Neural progenitor cell (in vitro differentiated cells): ENCODE measurements around the gene FOXE3. TPM values are rescaled to one million over a fixed set of nuclear protein-coding genes. Genes with fewer than 3 reads are reported as not detected.

Experiments used
- DNase-seq: peaks from one replicate; pipeline ENCODE4 v3.0.0-alpha.2; 2016; ENCODE audit warnings: low spot score
- H2AFZ ChIP-seq: fragments of 200-600 bp; sonication (generic); replicated peaks from 2 replicates; pipeline ENCODE4 v1.6.1; 2016; ENCODE audit warnings: antibody characterized with exemption
- H3F3A ChIP-seq: fragments of 200-600 bp; sonication (generic); 2 replicates; pipeline ENCODE4 v1.6.1; 2016; ENCODE audit warnings: antibody characterized with exemption, low read depth
- H3K27ac ChIP-seq: fragments of 200-600 bp; sonication (generic); 2 replicates; pipeline ENCODE4 v1.5.1; 2016; ENCODE audit warnings: mild to moderate bottlenecking
- H3K27me3 ChIP-seq: fragments of 200-600 bp; sonication (generic); 2 replicates; pipeline ENCODE4 v1.6.1; 2016; ENCODE audit warnings: mild to moderate bottlenecking, moderate library complexity
- H3K36me3 ChIP-seq: fragments of 200-600 bp; sonication (generic); 2 replicates; pipeline ENCODE4 v1.5.1; 2016
- H3K4me1 ChIP-seq: fragments of 200-600 bp; sonication (generic); 2 replicates; pipeline ENCODE4 v1.6.1; 2016; ENCODE audit warnings: mixed run types
- H3K4me2 ChIP-seq: fragments of 200-600 bp; sonication (generic); 2 replicates; pipeline ENCODE4 v1.6.1; 2016
- H3K4me3 ChIP-seq: fragments of 200-600 bp; sonication (generic); 2 replicates; pipeline ENCODE4 v1.5.1; 2016
- H3K79me2 ChIP-seq: fragments of 200-600 bp; sonication (generic); 2 replicates; pipeline ENCODE4 v1.6.1; 2016; ENCODE audit warnings: low read depth
- H3K9ac ChIP-seq: fragments of 200-600 bp; sonication (generic); 2 replicates; pipeline ENCODE4 v1.6.1; 2016
- H3K9me3 ChIP-seq: fragments of 200-600 bp; sonication (generic); 2 replicates; pipeline ENCODE4 v1.5.1; 2016; ENCODE audit warnings: low read depth
- H4K20me1 ChIP-seq: fragments of 200-600 bp; sonication (generic); 2 replicates; pipeline ENCODE4 v1.6.1; 2016; ENCODE audit warnings: low read depth
- H3K27ac Mint-ChIP-seq: 3 replicates; pipeline ENCODE4 v1.8.0; 2021; ENCODE audit warnings: mixed read lengths
- H3K27me3 Mint-ChIP-seq: 2 replicates; pipeline ENCODE4 v1.8.0; 2022; ENCODE audit warnings: low read depth, mild to moderate bottlenecking, inconsistent platforms, moderate library complexity, mixed read lengths; ENCODE audit not compliant: insufficient read depth
- H3K36me3 Mint-ChIP-seq: 3 replicates; pipeline ENCODE4 v1.8.0; 2021; ENCODE audit warnings: mixed read lengths
- H3K4me1 Mint-ChIP-seq: 3 replicates; pipeline ENCODE4 v1.8.0; 2021; ENCODE audit warnings: mixed read lengths
- H3K4me3 Mint-ChIP-seq: 3 replicates; pipeline ENCODE4 v1.8.0; 2021; ENCODE audit warnings: mild to moderate bottlenecking, moderate library complexity, mixed read lengths
- H3K9me3 Mint-ChIP-seq: 3 replicates; pipeline ENCODE4 v1.8.0; 2020; ENCODE audit warnings: mixed read lengths
- CTCF ChIP-seq: fragments of 200-600 bp; sonication (generic); IDR thresholded peaks from 2 replicates; pipeline ENCODE4 v1.5.1; 2017; ENCODE audit warnings: antibody characterized with exemption, mild to moderate bottlenecking
- EZH2 ChIP-seq: fragments of 200-600 bp; sonication (generic); IDR thresholded peaks from 2 replicates; pipeline ENCODE4 v1.6.1; 2017; ENCODE audit warnings: antibody characterized with exemption, mild to moderate bottlenecking, moderate library complexity
- EZH2phosphoT487 ChIP-seq: fragments of 200-600 bp; sonication (generic); IDR thresholded peaks from 2 replicates; pipeline ENCODE4 v1.6.1; 2017; ENCODE audit warnings: antibody characterized with exemption
- total RNA-seq: library from RNA; depleted of rRNA; stranded (reverse); fragments of >200 nt; gene quantifications from 2 replicates; pipeline ENCODE4 v1.2.3, GENCODE V29; 2015; ENCODE audit warnings: low replicate concordance

The FOXE3 gene
- total RNA-seq, 1 donor from 2014 or later, result not detected

- Histone ChIP-seq H3K9me3 (no peaks in the 10 kb centered on the region), H3K4me2 (no peak overlapping the region), H3K27me3 (no peaks in the 10 kb centered on the region), H2AFZ (no peak overlapping the region), H3K4me3 (no peak overlapping the region), H3K79me2 (no peaks in the 10 kb centered on the region), H3K9ac (no peak overlapping the region), H3K27ac (no peak overlapping the region), H3K4me1 (no peaks in the 10 kb centered on the region), H3K36me3 (peaks cover 13% of the 10 kb centered on the region), H4K20me1 (no peaks in the 10 kb centered on the region), H3F3A (no peaks in the 10 kb centered on the region)
- Mint-ChIP-seq H3K27ac (no peak overlapping the region), H3K9me3 (no peaks in the 10 kb centered on the region), H3K4me3 (no peak overlapping the region), H3K4me1 (no peaks in the 10 kb centered on the region), H3K27me3 (no peaks in the 10 kb centered on the region), H3K36me3 (peaks cover 18% of the 10 kb centered on the region)
- no peak for DNase-seq
- TF ChIP-seq EZH2, result no peak
- TF ChIP-seq EZH2phosphoT487, result no peak
- TF ChIP-seq CTCF, result no peak
These were observed 41.6 kb upstream of the FOXE3 start for GRCh38 chr1:47374501-47374900.

GRCh38 chr1:47378147-47378546 lies 37.9 kb upstream of the FOXE3 start:
- Histone ChIP-seq H3K27me3 (no peaks in the 10 kb centered on the region), H3K27ac (no peak overlapping the region), H3K4me3 (no peak overlapping the region), H3K79me2 (no peaks in the 10 kb centered on the region), H4K20me1 (no peaks in the 10 kb centered on the region), H3K9me3 (no peaks in the 10 kb centered on the region), H3F3A (no peaks in the 10 kb centered on the region), H3K9ac (no peak overlapping the region), H3K4me1 (no peaks in the 10 kb centered on the region), H2AFZ (no peak overlapping the region), H3K36me3 (peaks cover 8% of the 10 kb centered on the region), H3K4me2 (no peak overlapping the region)
- H3K27ac Mint-ChIP-seq, result no peak overlapping the region
- no peak for TF ChIP-seq EZH2phosphoT487
- no peak for TF ChIP-seq EZH2
- TF ChIP-seq CTCF, result no peak
- H3K36me3 Mint-ChIP-seq, result peaks cover 20% of the 10 kb centered on the region
- no peaks in the 10 kb centered on the region for H3K9me3 Mint-ChIP-seq
- no peak overlapping the region for H3K4me3 Mint-ChIP-seq
- DNase-seq, result no peak
- no peaks in the 10 kb centered on the region for H3K27me3 Mint-ChIP-seq
- H3K4me1 Mint-ChIP-seq, result no peaks in the 10 kb centered on the region

- H3K79me2 ChIP-seq, result no peaks in the 10 kb centered on the region
- no peaks in the 10 kb centered on the region for H3K4me1 Mint-ChIP-seq
These were observed 35.4 kb upstream of the FOXE3 start for GRCh38 chr1:47380699-47381098.

More at GRCh38 chr1:47380699-47381098, 35.4 kb upstream of the FOXE3 start:
- no peak overlapping the region for H3K4me2 ChIP-seq
- no peak overlapping the region for H2AFZ ChIP-seq
- H3K36me3 Mint-ChIP-seq, result peaks cover 20% of the 10 kb centered on the region
- H3K27ac ChIP-seq, result no peak overlapping the region
- no peak for TF ChIP-seq CTCF
- TF ChIP-seq EZH2, result no peak
- no peak for TF ChIP-seq EZH2phosphoT487
- H3K36me3 ChIP-seq, result no peaks in the 10 kb centered on the region
- H3K9me3 Mint-ChIP-seq, result no peaks in the 10 kb centered on the region
- no peak overlapping the region for H3K4me3 ChIP-seq
- H3K4me1 ChIP-seq, result no peaks in the 10 kb centered on the region
- H3K9me3 ChIP-seq, result no peaks in the 10 kb centered on the region
- H3K9ac ChIP-seq, result no peak overlapping the region
- H3K4me3 Mint-ChIP-seq, result no peak overlapping the region
- no peaks in the 10 kb centered on the region for H3K27me3 Mint-ChIP-seq
- DNase-seq, result no peak
- no peaks in the 10 kb centered on the region for H4K20me1 ChIP-seq
- H3K27me3 ChIP-seq, result no peaks in the 10 kb centered on the region
- H3K27ac Mint-ChIP-seq, result no peak overlapping the region
- H3F3A ChIP-seq, result no peaks in the 10 kb centered on the region
